Measurements from ENCODE around the gene ANXA8. TPM values are rescaled to one million over a fixed set of nuclear protein-coding genes. Genes with fewer than 3 reads are reported as not detected.

Gene ANXA8
- total RNA-seq, 1 donor from 2014 or later: not detected

Other genes with a start within 250 kb of the ANXA8 start
- gene GDF10, start 183.9 kb downstream of the ANXA8 start, total RNA-seq: under 0.01 TPM in 1 of 2 replicates, not detected in the other
- gene GDF2, start 161.7 kb downstream of the ANXA8 start, total RNA-seq: not detected in 2 replicates
- gene RBP3, start 135.8 kb downstream of the ANXA8 start, total RNA-seq: not detected in 2 replicates
- gene ZNF488, start 99.8 kb downstream of the ANXA8 start, total RNA-seq: under 0.01 TPM in 2 replicates
- gene FAM25G, start 7.6 kb upstream of the ANXA8 start, total RNA-seq: not detected in 2 replicates
- 0.65 and 0.79 TPM in 2 replicates for gene AGAP9, start 39.5 kb upstream of the ANXA8 start, total RNA-seq